Fibroblast of lung (primary cell): Measurements from ENCODE around the gene PCSK9. TPM values are rescaled to one million over a fixed set of nuclear protein-coding genes. Genes with fewer than 3 reads are reported as not detected.

Experiments used
- DNase-seq, 2 donors: peaks; one replicate each; pipeline versions ENCODE4 v3.0.0 to v3.0.0-alpha.2; 2010; ENCODE audit warnings: low read depth in 2 of 2
- H2AFZ ChIP-seq: 2 replicates; pipeline ENCODE4 v1.5.1; 2012; ENCODE audit warnings: low read length, control low read depth, inconsistent platforms
- H3K27ac ChIP-seq: 2 replicates; pipeline ENCODE4 v1.5.1; 2011; ENCODE audit warnings: low read length, control low read depth; ENCODE audit not compliant: insufficient read depth
- H3K27me3 ChIP-seq: 2 replicates; pipeline ENCODE4 v1.5.1; 2011; ENCODE audit warnings: mild to moderate bottlenecking, low read length; ENCODE audit not compliant: control insufficient read depth, insufficient read depth
- H3K36me3 ChIP-seq: 2 replicates; pipeline ENCODE4 v1.5.1; 2011; ENCODE audit warnings: low read length; ENCODE audit not compliant: control insufficient read depth, insufficient read depth
- H3K4me1 ChIP-seq: 2 replicates; pipeline ENCODE4 v1.5.1; 2011; ENCODE audit warnings: low read length; ENCODE audit not compliant: control insufficient read depth, insufficient read depth; ENCODE audit errors: extremely low read depth
- H3K4me2 ChIP-seq: 2 replicates; pipeline ENCODE4 v1.5.1; 2011; ENCODE audit warnings: low read length, control low read depth; ENCODE audit not compliant: insufficient read depth; ENCODE audit errors: extremely low read depth
- H3K4me3 ChIP-seq, 4 experiments: fragments of 200-600 bp in 1 of 4; sonication (generic) in 1 of 4; replicated peaks in 1 of 4; 2 replicates each; pipeline ENCODE4 v1.5.1; 2011 to 2016; ENCODE audit warnings: low read length in 4 of 4, low read depth in 3 of 4, mild to moderate bottlenecking in 3 of 4, control low read depth in 2 of 4, inconsistent platforms in 1 of 4, mixed read lengths in 1 of 4; ENCODE audit not compliant: insufficient read depth in 1 of 4; ENCODE audit errors: control extremely low read depth in 1 of 4
- H3K79me2 ChIP-seq: 2 replicates; pipeline ENCODE4 v1.5.1; 2012; ENCODE audit warnings: mild to moderate bottlenecking, low read length, inconsistent platforms; ENCODE audit not compliant: control insufficient read depth, insufficient read depth
- H3K9ac ChIP-seq: 2 replicates; pipeline ENCODE4 v1.5.1; 2011; ENCODE audit warnings: mild to moderate bottlenecking, low read length, control low read depth; ENCODE audit not compliant: insufficient read depth
- H3K9me3 ChIP-seq: 2 replicates; pipeline ENCODE4 v1.5.1; 2012; ENCODE audit warnings: low read depth, low read length; ENCODE audit not compliant: control insufficient read depth, insufficient read depth
- H4K20me1 ChIP-seq: 2 replicates; pipeline ENCODE4 v1.5.1; 2011; ENCODE audit warnings: low read length; ENCODE audit not compliant: control insufficient read depth, insufficient read depth; ENCODE audit errors: extremely low read depth
- CTCF ChIP-seq, 2 donors: IDR thresholded peaks in 1 of 2; conservative IDR thresholded peaks in 1 of 2; 1 replicate in 1 of 2; 2 replicates in 1 of 2; pipeline ENCODE4 v1.5.1; 2011 to 2012; ENCODE audit warnings: low read length in 2 of 2, control low read depth in 1 of 2, inconsistent platforms in 1 of 2, low read depth in 1 of 2, mild to moderate bottlenecking in 1 of 2
- EZH2 ChIP-seq: IDR thresholded peaks from 2 replicates; pipeline ENCODE4 v1.5.1; 2012; ENCODE audit warnings: low read length, control low read depth, mild to moderate bottlenecking; ENCODE audit errors: missing control alignments
- polyA plus RNA-seq, 2 donors: library from polyadenylated mRNA; depleted of rRNA in 1 of 2; stranded (reverse) in 1 of 2; unstranded in 1 of 2; fragments of >200 nt; gene quantifications; 2 replicates each; pipeline ENCODE4 v1.2.1, GENCODE V29; 2011 to 2012; ENCODE audit warnings: missing spikeins in 1 of 2
- total RNA-seq: library from RNA; depleted of rRNA; stranded (reverse); fragments of >200 nt; gene quantifications from 2 replicates; pipeline ENCODE4 v1.2.1, GENCODE V29; 2014

Gene PCSK9
- total and polyA plus RNA-seq, 2 donors (not counting 1 experiment from before 2014, with no cell fraction given) = 0.70 to 2.0 TPM

GRCh38 chr1:54998677-54999076, 40.7 kb upstream of the PCSK9 start, which contains the start of gene BSND:
Gene BSND, plus strand, starts transcription at chr1:54998933. Its CDS starts 254 bp downstream, at chr1:54999187.
- no peak within 1 kb of the TSS for H3K9ac ChIP-seq
- no peak within 1 kb of the TSS for H3K27ac ChIP-seq
- no peaks in the 10 kb centered on the region for H3K36me3 ChIP-seq
- no peak within 1 kb of the TSS for H3K4me2 ChIP-seq
- H3K27me3 ChIP-seq = peaks cover 48% of the 10 kb centered on the region
- DNase-seq = no peak
- H3K79me2 ChIP-seq = no peaks in the 10 kb centered on the region
- H3K4me3 ChIP-seq = no peak within 1 kb of the TSS
- no peak for TF ChIP-seq CTCF (conservative IDR thresholded peaks at IDR 0.05 in 1 of 2, IDR thresholded peaks at IDR 0.05 in 1 of 2; ENCODE audit: low read depth in 1 of 2, low read length in 2 of 2)
- no peak for TF ChIP-seq EZH2
- no peak within 1 kb of the TSS for H2AFZ ChIP-seq
- H3K4me1 ChIP-seq = peaks cover 2% of the 10 kb centered on the region
- no peaks in the 10 kb centered on the region for H4K20me1 ChIP-seq
- H3K9me3 ChIP-seq = no peaks in the 10 kb centered on the region

GRCh38 chr1:55000110-55001085, 39.0 kb upstream of the PCSK9 start:
- DNase-seq = no peak

More at GRCh38 chr1:55000110-55001085, 39.0 kb upstream of the PCSK9 start:
- H3K9ac ChIP-seq = no peak overlapping the region
- no peak overlapping the region for H2AFZ ChIP-seq
- H3K27me3 ChIP-seq = peaks cover 37% of the 10 kb centered on the region
- H3K27ac ChIP-seq = no peak overlapping the region
- TF ChIP-seq CTCF (conservative IDR thresholded peaks at IDR 0.05 in 1 of 2, IDR thresholded peaks at IDR 0.05 in 1 of 2; ENCODE audit: low read depth in 1 of 2, low read length in 2 of 2) (no peak), EZH2 (no peak)
- H3K79me2 ChIP-seq = no peaks in the 10 kb centered on the region
- no peaks in the 10 kb centered on the region for H3K9me3 ChIP-seq
- H3K36me3 ChIP-seq = no peaks in the 10 kb centered on the region
- H4K20me1 ChIP-seq = no peaks in the 10 kb centered on the region
- no peak overlapping the region for H3K4me2 ChIP-seq
- no peak overlapping the region for H3K4me3 ChIP-seq
- peaks cover 2% of the 10 kb centered on the region for H3K4me1 ChIP-seq
